NCI-H774 (cell line): ENCODE data around the gene ALDH1B1.
"Not testable (repeated sequence)": the region's sequence is repeated elsewhere in the genome, so short reads cannot be mapped to it uniquely, and the experiment has no call there.

Source experiments
- DNase-seq: peaks from one replicate; lab custom pipeline; 2025; lab: John Stamatoyannopoulos, UW

The ALDH1B1 gene

GRCh38 chr9:38387066-38387465 lies 5.4 kb upstream of the ALDH1B1 start:
- DNase-seq = no peak

GRCh38 chr9:38387751-38388150 lies 4.8 kb upstream of the ALDH1B1 start:
- no peak for DNase-seq

GRCh38 chr9:38388283-38389223 lies 3.9 kb upstream of the ALDH1B1 start:
- DNase-seq = no peak

- DNase-seq = no peak
Observed at GRCh38 chr9:38389313-38389712, 3.2 kb upstream of the ALDH1B1 start.

- no peak for DNase-seq
Observed at GRCh38 chr9:38390442-38390841, 2.1 kb upstream of the ALDH1B1 start.

- no peak for DNase-seq
Observed at GRCh38 chr9:38390851-38391250, 1.7 kb upstream of the ALDH1B1 start.

GRCh38 chr9:38391278-38392118 lies 1.0 kb upstream of the ALDH1B1 start:
- DNase-seq = no peak

- no peak for DNase-seq
Observed at GRCh38 chr9:38393128-38393796, 760 bp downstream of the ALDH1B1 start.

GRCh38 chr9:38394416-38394815 lies 1.9 kb downstream of the ALDH1B1 start:
- DNase-seq = no peak

GRCh38 chr9:38395653-38396370 lies 3.3 kb downstream of the ALDH1B1 start:
- no peak for DNase-seq

- DNase-seq = no peak
Observed at GRCh38 chr9:38396371-38396671, 3.8 kb downstream of the ALDH1B1 start.

GRCh38 chr9:38399191-38399590 lies 6.7 kb downstream of the ALDH1B1 start:
- not testable (repeated sequence) for DNase-seq

- DNase-seq = no peak
Observed at GRCh38 chr9:38401994-38402393, 9.5 kb downstream of the ALDH1B1 start.

- DNase-seq = no peak
Observed at GRCh38 chr9:38404314-38404713, 11.8 kb downstream of the ALDH1B1 start.

- no peak for DNase-seq
Observed at GRCh38 chr9:38405785-38406184, 13.3 kb downstream of the ALDH1B1 start.

GRCh38 chr9:38406476-38407186 lies 14.1 kb downstream of the ALDH1B1 start:
- DNase-seq = no peak

- DNase-seq = no peak
Observed at GRCh38 chr9:38408719-38409118, 16.2 kb downstream of the ALDH1B1 start.

- DNase-seq = no peak
Observed at GRCh38 chr9:38412751-38413150, 20.2 kb downstream of the ALDH1B1 start.

GRCh38 chr9:38413283-38413682 lies 20.8 kb downstream of the ALDH1B1 start:
- DNase-seq = no peak

GRCh38 chr9:38414040-38414723 lies 21.7 kb downstream of the ALDH1B1 start:
- DNase-seq = no peak

- no peak for DNase-seq
Observed at GRCh38 chr9:38415856-38416255, 23.4 kb downstream of the ALDH1B1 start.
